ENCODE data around the gene SLC25A22.

The SLC25A22 gene

DNA sequence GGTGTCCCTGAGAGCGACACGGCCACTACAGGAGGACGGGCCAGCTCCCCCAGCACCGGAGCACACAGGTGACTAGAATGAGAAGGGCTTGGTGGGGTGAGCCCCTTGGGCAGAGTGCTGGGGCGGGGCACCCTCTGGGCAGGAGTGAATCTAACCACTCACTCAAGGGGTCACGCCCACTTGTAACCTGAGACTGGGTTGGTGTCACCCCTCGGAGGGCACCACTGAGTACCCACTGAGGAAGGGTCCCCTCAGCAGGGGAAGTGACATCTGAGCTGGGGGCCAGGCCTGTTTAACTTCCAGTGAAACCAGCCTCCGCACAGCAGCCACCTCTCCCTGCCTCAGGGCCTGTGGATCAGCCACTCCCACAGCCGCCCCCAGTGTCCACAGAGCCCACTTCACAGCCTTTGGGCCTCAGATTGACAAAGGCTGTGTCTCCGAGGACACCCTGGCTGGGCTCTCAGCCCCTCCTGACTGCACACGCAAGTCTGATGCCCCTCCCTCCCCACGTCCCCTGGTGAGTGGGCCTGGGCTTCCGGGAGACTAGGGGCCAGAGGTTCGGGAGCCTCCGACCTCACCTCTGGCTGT, 26.4 kb downstream of the SLC25A22 start:
- H2AFZ ChIP-seq (ENCODE audit: low read depth, low read length) = no peak overlapping the region
- WGBS = 96% methylated on average over 15 of the region's 15 CpGs
- no peak overlapping the region for H2BK15ac ChIP-seq (ENCODE audit: low read depth, poor library complexity, severe bottlenecking)
- no peak for DNase-seq
- H3K4me1 ChIP-seq (ENCODE audit: control insufficient read depth, insufficient read depth, low read depth, low read length) = peaks cover 44% of the 10 kb centered on the region
- H2AK5ac ChIP-seq (ENCODE audit: low read length, severe bottlenecking) = no peak overlapping the region
- H3K14ac ChIP-seq (ENCODE audit: low read length in 2 of 2) = no peak overlapping the region
- H3K27me3 ChIP-seq (ENCODE audit: control insufficient read depth in 1 of 2, insufficient read depth in 1 of 2, low read length in 2 of 2) = no peaks in the 10 kb centered on the region
- H4K91ac ChIP-seq (ENCODE audit: low read length) = no peak overlapping the region
- no peak overlapping the region for H4K8ac ChIP-seq (ENCODE audit: low read length)
- no peak overlapping the region for H3K4me3 ChIP-seq (ENCODE audit: insufficient read depth in 1 of 2, low read depth in 1 of 2, low read length in 2 of 2)
- H3K18ac ChIP-seq (ENCODE audit: low read depth in 1 of 2, low read length in 2 of 2) = no peak overlapping the region
- H2BK12ac ChIP-seq (ENCODE audit: low read length in 2 of 2) = no peak overlapping the region
- no peak overlapping the region for H3K27ac ChIP-seq (ENCODE audit: low read length, poor library complexity, severe bottlenecking)
- no peak overlapping the region for H3K4ac ChIP-seq (ENCODE audit: low read depth in 1 of 2, low read length in 2 of 2)
- no peak overlapping the region for H3K9ac ChIP-seq (ENCODE audit: low read length)
- H3K23ac ChIP-seq (ENCODE audit: low read length in 2 of 2) = no peak overlapping the region
- peaks cover 31% of the 10 kb centered on the region for H3K79me1 ChIP-seq (replicated peaks; ENCODE audit: low read length, poor library complexity, severe bottlenecking)
- no peak overlapping the region for H2BK5ac ChIP-seq (ENCODE audit: low read depth, low read length, poor library complexity, severe bottlenecking)
- H2BK120ac ChIP-seq (ENCODE audit: low read depth, low read length) = no peak overlapping the region
- peaks cover 54 to 67% of the 10 kb centered on the region in 2 experiments for H3K36me3 ChIP-seq (ENCODE audit: control insufficient read depth in 1 of 2, insufficient read depth in 2 of 2, low read depth in 1 of 2, low read length in 2 of 2)
- H3K9me3 ChIP-seq (ENCODE audit: control insufficient read depth, low read length) = no peaks in the 10 kb centered on the region
- H3K4me2 ChIP-seq (ENCODE audit: low read length, poor library complexity, severe bottlenecking) = no peak overlapping the region

DNA sequence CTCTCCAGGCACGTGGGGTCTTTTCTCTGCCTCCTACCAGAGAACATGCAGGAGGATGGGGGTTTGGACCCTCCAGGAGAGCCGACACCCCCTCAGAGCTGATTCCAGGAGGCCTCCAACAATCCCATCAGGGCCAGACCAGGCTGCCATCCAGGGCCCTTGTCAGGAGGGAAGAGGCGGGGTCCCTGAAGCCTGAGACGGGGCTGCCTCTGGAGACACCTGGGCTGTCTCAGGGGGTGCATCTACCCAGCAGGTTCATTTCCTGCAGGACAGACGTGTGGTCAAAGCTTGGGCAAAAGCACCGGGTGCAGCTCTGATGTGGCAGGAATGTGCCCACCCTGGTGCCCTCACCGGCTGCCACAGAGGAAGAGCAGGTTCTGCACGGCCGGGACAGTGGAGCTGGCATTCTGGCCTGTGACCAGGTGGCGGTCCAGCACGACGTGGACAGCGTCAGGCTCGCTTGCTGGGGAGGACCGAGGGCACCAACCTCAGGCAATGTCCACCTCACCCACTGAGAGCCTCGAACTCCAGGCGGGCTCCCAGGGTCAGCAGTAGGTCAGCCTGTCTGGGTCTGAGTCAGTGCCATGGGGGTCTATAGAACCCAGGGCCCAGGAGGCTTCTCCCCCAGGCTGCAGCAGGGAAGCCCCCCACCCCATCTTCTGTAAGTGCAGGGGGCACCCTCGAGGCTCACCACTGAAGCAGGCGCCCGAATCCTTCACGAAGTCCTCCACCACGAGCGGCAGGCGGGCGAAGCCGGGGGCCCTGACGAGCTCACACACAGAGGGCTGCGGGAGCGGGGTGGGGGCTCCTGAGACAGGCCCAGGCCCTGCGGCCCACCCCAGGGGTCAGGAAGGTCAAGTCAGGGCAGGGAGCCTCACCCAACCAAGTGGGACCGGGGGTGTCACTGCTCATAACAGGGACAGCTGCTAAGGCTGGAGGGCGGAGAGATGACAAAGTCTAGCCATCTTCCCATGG, 27.2 kb downstream of the SLC25A22 start:
- no peak overlapping the region for H2BK5ac ChIP-seq (ENCODE audit: low read depth, low read length, poor library complexity, severe bottlenecking)
- no peak overlapping the region for H3K27ac ChIP-seq (ENCODE audit: low read length, poor library complexity, severe bottlenecking)
- no peak for DNase-seq
- peaks cover 33% of the 10 kb centered on the region for H3K79me1 ChIP-seq (replicated peaks; ENCODE audit: low read length, poor library complexity, severe bottlenecking)
- H3K9ac ChIP-seq (ENCODE audit: low read length) = no peak overlapping the region
- no peak overlapping the region for H3K4ac ChIP-seq (ENCODE audit: low read depth in 1 of 2, low read length in 2 of 2)
- H3K18ac ChIP-seq (ENCODE audit: low read depth in 1 of 2, low read length in 2 of 2) = no peak overlapping the region
- no peak overlapping the region for H3K4me2 ChIP-seq (ENCODE audit: low read length, poor library complexity, severe bottlenecking)
- H3K23ac ChIP-seq (ENCODE audit: low read length in 2 of 2) = no peak overlapping the region
- H3K14ac ChIP-seq (ENCODE audit: low read length in 2 of 2) = no peak overlapping the region
- H2BK12ac ChIP-seq (ENCODE audit: low read length in 2 of 2) = no peak overlapping the region
- no peak overlapping the region for H3K4me3 ChIP-seq (ENCODE audit: insufficient read depth in 1 of 2, low read depth in 1 of 2, low read length in 2 of 2)
- H3K9me3 ChIP-seq (ENCODE audit: control insufficient read depth, low read length) = no peaks in the 10 kb centered on the region
- no peak overlapping the region for H2AFZ ChIP-seq (ENCODE audit: low read depth, low read length)
- peaks cover 44% of the 10 kb centered on the region for H3K4me1 ChIP-seq (ENCODE audit: control insufficient read depth, insufficient read depth, low read depth, low read length)
- H3K36me3 ChIP-seq (ENCODE audit: control insufficient read depth in 1 of 2, insufficient read depth in 2 of 2, low read depth in 1 of 2, low read length in 2 of 2) = peaks cover 62 to 73% of the 10 kb centered on the region in 2 experiments
- H3K27me3 ChIP-seq (ENCODE audit: control insufficient read depth in 1 of 2, insufficient read depth in 1 of 2, low read length in 2 of 2) = no peaks in the 10 kb centered on the region
- no peak overlapping the region for H2BK120ac ChIP-seq (ENCODE audit: low read depth, low read length)
- H4K8ac ChIP-seq (ENCODE audit: low read length) = no peak overlapping the region
- peak overlapping the region; percentile 54 for H4K91ac ChIP-seq (ENCODE audit: low read length)
- peak overlapping the region; percentile 11 for H2AK5ac ChIP-seq (ENCODE audit: low read length, severe bottlenecking)
- 96% methylated on average over 32 of the region's 32 CpGs for WGBS
- H2BK15ac ChIP-seq (ENCODE audit: low read depth, poor library complexity, severe bottlenecking) = no peak overlapping the region

DNA sequence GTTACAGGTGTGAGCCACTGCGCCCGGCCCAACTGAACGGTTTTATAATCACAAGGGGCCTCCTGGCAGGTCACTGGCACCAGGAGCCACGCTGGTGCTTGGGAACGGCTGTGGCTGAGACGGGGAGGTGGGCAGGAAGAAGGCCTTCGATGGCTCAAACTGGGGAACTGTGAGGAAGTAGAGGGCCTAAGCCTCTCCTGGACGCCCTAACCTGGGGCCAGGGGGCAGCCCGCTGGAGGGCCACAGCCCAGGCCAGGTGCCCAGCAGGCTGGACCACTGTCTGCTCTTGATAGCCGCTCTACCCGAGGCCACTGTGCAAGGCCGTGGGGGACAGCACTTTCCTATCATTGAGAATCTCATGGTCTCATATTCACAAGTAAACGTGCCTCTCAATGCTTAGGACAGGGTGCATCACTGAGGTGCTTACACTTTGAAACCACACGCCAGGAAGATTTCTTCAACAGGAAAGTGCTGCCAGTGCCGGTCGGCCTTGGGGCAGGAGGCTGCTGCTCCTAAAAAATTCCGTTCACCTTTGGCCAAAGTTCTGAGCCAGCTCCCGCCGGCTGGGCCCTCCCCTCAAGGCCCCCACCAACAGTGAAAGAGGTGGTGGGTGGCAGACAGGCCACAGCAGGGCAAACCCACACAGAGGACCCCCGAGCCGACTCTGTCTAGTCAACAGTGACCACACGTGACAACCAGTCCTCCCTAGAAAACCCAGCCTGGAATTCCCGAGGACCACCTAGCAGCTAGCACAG, 28.0 kb downstream of the SLC25A22 start:
- Histone ChIP-seq H3K23ac (ENCODE audit: low read length in 2 of 2) (no peak overlapping the region), H3K4me2 (ENCODE audit: low read length, poor library complexity, severe bottlenecking) (no peak overlapping the region), H3K27me3 (ENCODE audit: control insufficient read depth in 1 of 2, insufficient read depth in 1 of 2, low read length in 2 of 2) (no peaks in the 10 kb centered on the region), H3K18ac (ENCODE audit: low read depth in 1 of 2, low read length in 2 of 2) (no peak overlapping the region), H2BK120ac (ENCODE audit: low read depth, low read length) (no peak overlapping the region), H3K27ac (ENCODE audit: low read length, poor library complexity, severe bottlenecking) (no peak overlapping the region), H2BK12ac (ENCODE audit: low read length in 2 of 2) (no peak overlapping the region), H3K79me1 (replicated peaks; ENCODE audit: low read length, poor library complexity, severe bottlenecking) (peaks cover 33% of the 10 kb centered on the region), H2BK5ac (ENCODE audit: low read depth, low read length, poor library complexity, severe bottlenecking) (no peak overlapping the region), H3K4me1 (ENCODE audit: control insufficient read depth, insufficient read depth, low read depth, low read length) (peaks cover 41% of the 10 kb centered on the region), H3K36me3 (ENCODE audit: control insufficient read depth in 1 of 2, insufficient read depth in 2 of 2, low read depth in 1 of 2, low read length in 2 of 2) (peaks cover 66 to 79% of the 10 kb centered on the region in 2 experiments), H2BK15ac (ENCODE audit: low read depth, poor library complexity, severe bottlenecking) (no peak overlapping the region), H3K9ac (ENCODE audit: low read length) (no peak overlapping the region), H3K9me3 (ENCODE audit: control insufficient read depth, low read length) (no peaks in the 10 kb centered on the region), H4K91ac (ENCODE audit: low read length) (no peak overlapping the region), H4K8ac (ENCODE audit: low read length) (no peak overlapping the region), H3K4me3 (ENCODE audit: insufficient read depth in 1 of 2, low read depth in 1 of 2, low read length in 2 of 2) (no peak overlapping the region), H2AFZ (ENCODE audit: low read depth, low read length) (no peak overlapping the region), H3K14ac (ENCODE audit: low read length in 2 of 2) (no peak overlapping the region), H3K4ac (ENCODE audit: low read depth in 1 of 2, low read length in 2 of 2) (no peak overlapping the region), H2AK5ac (ENCODE audit: low read length, severe bottlenecking) (peak overlapping the region; percentile 11)
- no peak for DNase-seq
- 98% methylated on average over 23 of the region's 23 CpGs for WGBS

- peak overlapping the region; percentile 49 for H2AK5ac ChIP-seq (ENCODE audit: low read length, severe bottlenecking)
- no peak overlapping the region for H3K23ac ChIP-seq (ENCODE audit: low read length in 2 of 2)
- H3K4ac ChIP-seq (ENCODE audit: low read depth in 1 of 2, low read length in 2 of 2) = peak overlapping the region in 1 of 2 experiments; percentile 24
- no peaks in the 10 kb centered on the region for H3K27me3 ChIP-seq (ENCODE audit: control insufficient read depth in 1 of 2, insufficient read depth in 1 of 2, low read length in 2 of 2)
- H4K91ac ChIP-seq (ENCODE audit: low read length) = no peak overlapping the region
- DNase-seq = no peak
- H2AFZ ChIP-seq (ENCODE audit: low read depth, low read length) = no peak overlapping the region
- H3K4me3 ChIP-seq (ENCODE audit: insufficient read depth in 1 of 2, low read depth in 1 of 2, low read length in 2 of 2) = no peak overlapping the region
- no peaks in the 10 kb centered on the region for H3K9me3 ChIP-seq (ENCODE audit: control insufficient read depth, low read length)
- H4K8ac ChIP-seq (ENCODE audit: low read length) = peak overlapping the region; percentile 61
- peak overlapping the region; percentile 24 for H3K4me2 ChIP-seq (ENCODE audit: low read length, poor library complexity, severe bottlenecking)
- WGBS = 90% methylated on average over 10 of the region's 11 CpGs
- H3K4me1 ChIP-seq (ENCODE audit: control insufficient read depth, insufficient read depth, low read depth, low read length) = peaks cover 34% of the 10 kb centered on the region
- no peak overlapping the region for H3K18ac ChIP-seq (ENCODE audit: low read depth in 1 of 2, low read length in 2 of 2)
- peaks cover 35% of the 10 kb centered on the region for H3K79me1 ChIP-seq (replicated peaks; ENCODE audit: low read length, poor library complexity, severe bottlenecking)
- no peak overlapping the region for H2BK12ac ChIP-seq (ENCODE audit: low read length in 2 of 2)
- H3K14ac ChIP-seq (ENCODE audit: low read length in 2 of 2) = no peak overlapping the region
- H2BK15ac ChIP-seq (ENCODE audit: low read depth, poor library complexity, severe bottlenecking) = no peak overlapping the region
- H2BK5ac ChIP-seq (ENCODE audit: low read depth, low read length, poor library complexity, severe bottlenecking) = peak overlapping the region; percentile 33
- peaks cover 76 to 77% of the 10 kb centered on the region in 2 experiments for H3K36me3 ChIP-seq (ENCODE audit: control insufficient read depth in 1 of 2, insufficient read depth in 2 of 2, low read depth in 1 of 2, low read length in 2 of 2)
- peak overlapping the region; percentile 82 for H3K27ac ChIP-seq (ENCODE audit: low read length, poor library complexity, severe bottlenecking)
- H2BK120ac ChIP-seq (ENCODE audit: low read depth, low read length) = no peak overlapping the region
- no peak overlapping the region for H3K9ac ChIP-seq (ENCODE audit: low read length)
Observed at GRCh38 chr11:767238-767637, 30.8 kb downstream of the SLC25A22 start.
